HG02943 (cell line): ENCODE measurements around the gene CCDC127.
"Not testable (repeated sequence)": the region's sequence is repeated elsewhere in the genome, so short reads cannot be mapped to it uniquely, and the experiment has no call there.

Source experiments
- ATAC-seq: cut with Tn5 transposase; IDR thresholded peaks from one replicate; pipeline ENCODE4 v1.9.1; 2021; ENCODE audit warnings: mild to moderate bottlenecking, low read depth, moderate library complexity; ENCODE audit not compliant: unreplicated experiment

CCDC127 gene

GRCh38 chr5:234450-234849 is 16.5 kb upstream of the CCDC127 start:
- ATAC-seq = no peak

DNA sequence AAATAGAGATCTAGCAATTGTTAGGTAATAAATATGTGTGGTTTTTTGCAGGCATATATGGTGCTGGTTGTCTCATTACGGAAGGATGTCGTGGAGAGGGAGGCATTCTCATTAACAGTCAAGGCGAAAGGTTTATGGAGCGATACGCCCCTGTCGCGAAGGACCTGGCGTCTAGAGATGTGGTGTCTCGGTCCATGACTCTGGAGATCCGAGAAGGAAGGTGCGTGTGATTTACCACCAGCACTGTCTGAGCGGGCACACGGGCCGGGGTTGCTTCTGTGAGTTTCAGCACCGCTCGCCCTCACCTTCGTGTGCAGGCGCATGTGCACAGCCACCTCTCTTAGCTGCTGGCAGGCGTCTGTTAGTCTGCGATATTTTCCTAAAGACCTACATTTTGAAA is 15.5 kb upstream of the CCDC127 start:
- not testable (repeated sequence) for ATAC-seq

DNA sequence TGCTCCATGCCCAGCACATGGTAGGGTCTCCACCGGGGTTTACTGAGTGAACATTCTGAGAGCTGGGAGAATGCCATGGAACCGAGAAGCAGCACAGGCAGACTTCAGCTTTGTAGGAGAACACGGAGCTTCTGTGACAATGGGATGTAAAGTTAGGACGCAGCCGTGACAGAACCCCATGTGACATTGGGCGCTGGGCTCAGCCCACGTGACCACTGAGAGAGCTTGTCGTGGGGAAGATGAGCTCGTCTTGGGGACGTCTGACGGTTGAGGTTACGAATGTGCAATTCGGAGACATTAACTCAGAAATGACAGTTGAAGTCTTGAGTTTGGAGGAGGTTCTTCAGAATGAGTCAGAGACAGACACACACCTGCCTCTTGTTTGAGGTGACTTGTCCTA is 13.7 kb upstream of the CCDC127 start:
- no peak for ATAC-seq

- no peak for ATAC-seq
Observed at GRCh38 chr5:230711-231110, 12.8 kb upstream of the CCDC127 start.

- ATAC-seq = no peak
Observed at GRCh38 chr5:228886-229285, 10.9 kb upstream of the CCDC127 start.

DNA sequence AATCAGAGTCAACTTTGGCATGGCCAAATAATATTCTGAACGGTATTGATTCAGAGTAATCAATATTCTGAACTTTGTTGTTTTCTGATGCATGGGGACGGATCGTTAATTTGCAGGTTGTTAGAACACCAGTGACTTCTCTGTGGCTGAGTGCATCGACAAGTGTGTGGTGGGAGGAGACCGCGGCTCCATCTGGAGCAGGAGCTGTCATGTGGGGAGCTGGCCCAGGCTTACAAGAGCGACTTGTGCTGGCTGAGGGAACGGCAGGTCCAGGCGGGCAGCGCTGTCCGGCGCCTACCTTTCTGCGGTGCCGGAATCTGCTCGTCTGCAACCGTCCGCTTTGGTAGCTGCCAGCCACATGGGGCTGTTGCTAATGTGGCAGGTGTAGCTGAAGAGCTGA is 9.4 kb upstream of the CCDC127 start:
- not testable (repeated sequence) for ATAC-seq

- no peak for ATAC-seq
Observed at GRCh38 chr5:225334-225733, 7.4 kb upstream of the CCDC127 start.

- no peak for ATAC-seq
Observed at GRCh38 chr5:223791-224190, 5.8 kb upstream of the CCDC127 start.

GRCh38 chr5:222951-223715 is 5.2 kb upstream of the CCDC127 start:
- not testable (repeated sequence) for ATAC-seq

GRCh38 chr5:219991-220390 is 2.0 kb upstream of the CCDC127 start:
- no peak for ATAC-seq

GRCh38 chr5:219460-219863 is 1.5 kb upstream of the CCDC127 start:
- no peak for ATAC-seq

DNA sequence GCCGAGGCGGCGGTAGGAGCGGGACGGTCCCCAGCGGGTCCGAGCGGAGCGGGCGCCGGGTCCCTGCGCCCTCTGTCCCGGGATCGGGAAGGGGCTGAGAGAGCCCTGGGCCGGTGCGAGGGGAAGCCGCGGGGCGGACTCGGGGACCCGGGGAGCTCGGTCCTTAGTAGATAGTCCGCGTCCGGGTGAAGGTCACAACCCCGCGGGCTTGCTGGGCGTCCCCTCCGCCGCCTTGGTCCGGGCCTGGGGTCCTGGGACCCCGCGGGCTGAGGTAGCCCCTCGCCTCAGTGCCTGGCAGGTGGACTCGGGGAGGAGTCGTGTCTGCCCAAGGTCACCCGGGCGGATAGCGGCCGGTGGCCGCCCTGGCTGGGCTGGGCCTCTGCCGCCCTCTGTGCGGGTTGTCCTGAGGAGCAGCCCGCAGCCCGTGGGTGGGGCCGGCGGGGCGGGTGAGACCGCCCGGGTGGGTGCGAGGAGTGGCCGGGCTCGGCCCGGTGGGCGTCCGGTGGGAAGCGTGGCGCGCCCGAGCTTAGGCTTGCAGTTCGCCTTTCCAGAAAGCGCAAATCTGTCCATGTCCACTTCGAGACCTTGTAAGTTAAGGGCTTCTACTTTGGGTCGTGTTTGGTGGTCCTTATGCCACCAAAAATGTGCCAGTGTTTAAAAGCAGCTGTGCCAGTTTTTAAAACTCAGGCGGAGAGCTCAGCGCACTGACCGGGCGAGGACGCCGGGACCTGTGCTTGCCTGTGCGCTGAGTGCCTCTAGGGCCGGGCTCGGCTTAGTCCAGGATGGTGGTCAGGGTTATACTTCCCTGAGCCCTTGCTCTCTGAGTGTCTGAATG is 721 bp upstream of the CCDC127 start:
- peak; percentile 18 for ATAC-seq

DNA sequence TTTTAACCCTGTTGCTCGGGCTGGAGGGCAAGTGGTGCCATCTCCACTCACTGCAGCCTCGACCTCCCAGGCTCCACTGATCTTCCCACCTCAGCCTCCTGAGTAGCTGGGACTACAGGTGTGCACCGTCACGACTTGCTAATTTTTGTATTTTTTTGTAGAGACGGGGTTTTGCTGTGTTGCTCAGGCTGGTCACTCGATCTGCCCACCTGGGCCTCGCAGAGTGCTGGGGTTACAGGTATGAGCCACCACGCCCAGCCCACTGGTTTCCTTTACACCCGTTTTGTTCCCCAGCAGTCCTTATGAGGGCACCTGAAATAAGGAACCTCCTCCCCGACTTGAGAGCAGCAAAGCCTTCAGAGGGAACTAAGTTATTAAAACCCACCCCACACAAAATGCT is 1.9 kb downstream of the CCDC127 start:
- ATAC-seq = not testable (repeated sequence)

- not testable (repeated sequence) for ATAC-seq
Observed at GRCh38 chr5:215256-215655, 2.7 kb downstream of the CCDC127 start.

DNA sequence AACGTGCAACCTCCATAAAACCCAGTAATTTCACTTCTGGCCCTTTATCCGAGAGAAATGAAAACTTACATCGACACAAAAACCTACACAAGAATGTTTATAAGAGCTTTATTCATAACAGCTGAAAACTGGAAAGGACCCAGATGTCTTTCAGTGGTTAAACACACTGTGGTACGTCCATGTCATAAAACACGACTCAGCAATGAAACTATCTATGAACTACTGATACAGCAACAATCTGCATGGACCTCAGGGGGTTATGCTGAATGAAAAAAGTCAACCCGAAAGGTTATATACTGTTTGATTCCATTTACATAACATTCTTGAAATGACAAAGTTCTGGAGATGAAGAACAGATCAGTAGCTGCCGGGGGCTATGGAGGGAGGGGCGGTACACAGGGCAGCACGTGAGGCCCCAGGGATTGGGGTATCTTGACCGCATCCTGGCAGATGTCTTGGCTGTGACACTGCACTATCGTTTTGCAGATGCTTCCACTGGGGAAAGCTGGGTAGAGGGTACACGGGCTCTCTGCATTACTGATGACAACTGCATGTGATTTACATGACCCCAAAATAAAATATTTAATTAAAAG is 4.1 kb downstream of the CCDC127 start:
- no peak for ATAC-seq

DNA sequence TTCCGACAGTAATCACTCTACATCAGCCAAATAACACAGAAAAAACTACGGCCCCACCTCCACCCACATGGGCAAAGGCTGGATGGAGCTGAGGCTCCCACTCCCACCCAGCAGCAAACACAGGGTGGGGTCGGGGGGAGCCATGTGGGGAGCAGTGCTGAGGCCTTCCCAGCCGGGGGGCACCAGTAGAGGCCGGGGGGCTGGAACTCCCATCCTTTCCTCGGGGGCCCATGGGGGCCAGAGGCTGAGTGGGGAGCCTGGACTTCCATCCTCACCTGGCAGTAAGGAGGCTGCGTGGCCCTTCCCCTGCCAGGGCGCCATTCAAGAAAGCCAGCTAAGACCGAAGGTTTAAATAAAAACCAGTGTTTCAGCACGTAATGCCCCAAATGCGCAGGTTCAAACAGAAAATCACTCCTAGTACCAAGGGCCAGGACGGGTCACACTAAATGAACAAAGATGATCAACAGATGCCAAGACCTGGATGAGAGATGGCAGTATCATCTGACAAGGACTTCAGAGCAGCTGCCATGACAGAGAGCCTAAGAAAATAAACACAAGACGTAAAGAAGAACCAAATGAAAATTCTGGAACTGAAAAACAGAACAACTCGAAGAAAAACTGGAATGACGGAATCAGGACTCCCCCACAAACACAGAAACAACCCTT is 9.4 kb downstream of the CCDC127 start:
- no peak for ATAC-seq

GRCh38 chr5:207599-207998 is 10.4 kb downstream of the CCDC127 start:
- ATAC-seq = no peak

- ATAC-seq = no peak
Observed at GRCh38 chr5:206927-207536, 10.9 kb downstream of the CCDC127 start.

DNA sequence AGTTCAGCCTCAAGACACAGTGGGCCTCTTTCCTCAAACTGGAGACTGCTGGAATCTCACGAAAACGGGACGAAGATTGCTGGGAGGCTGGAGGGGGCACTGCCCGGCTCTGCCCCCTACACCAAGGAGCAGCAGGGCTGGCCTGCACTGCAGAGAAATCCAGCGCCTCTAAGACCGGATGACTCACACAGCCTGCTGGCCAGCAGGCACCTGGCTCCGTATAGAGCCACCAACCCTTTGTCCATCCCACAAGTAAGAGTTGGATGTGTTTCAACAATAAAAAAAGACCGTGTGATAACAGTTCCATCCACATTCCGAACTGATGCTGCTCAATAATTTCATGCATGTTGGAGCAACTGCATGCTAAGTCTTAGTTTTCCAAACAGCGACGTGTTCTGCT is 11.5 kb downstream of the CCDC127 start:
- ATAC-seq = no peak

- no peak for ATAC-seq
Observed at GRCh38 chr5:204966-205670, 12.8 kb downstream of the CCDC127 start.
